Kidney glomerular epithelial cell (primary cell): Measurements from ENCODE around the gene TRAF2.
A peak's percentile ranks its signal among the peaks of the same experiment; 100 is the strongest.
"Not testable (repeated sequence)": the region's sequence is repeated elsewhere in the genome, so short reads cannot be mapped to it uniquely, and the experiment has no call there.

Experiments used
- DNase-seq: peaks from one replicate; lab custom pipeline; 2025; lab: John Stamatoyannopoulos, UW

TRAF2 gene

DNA sequence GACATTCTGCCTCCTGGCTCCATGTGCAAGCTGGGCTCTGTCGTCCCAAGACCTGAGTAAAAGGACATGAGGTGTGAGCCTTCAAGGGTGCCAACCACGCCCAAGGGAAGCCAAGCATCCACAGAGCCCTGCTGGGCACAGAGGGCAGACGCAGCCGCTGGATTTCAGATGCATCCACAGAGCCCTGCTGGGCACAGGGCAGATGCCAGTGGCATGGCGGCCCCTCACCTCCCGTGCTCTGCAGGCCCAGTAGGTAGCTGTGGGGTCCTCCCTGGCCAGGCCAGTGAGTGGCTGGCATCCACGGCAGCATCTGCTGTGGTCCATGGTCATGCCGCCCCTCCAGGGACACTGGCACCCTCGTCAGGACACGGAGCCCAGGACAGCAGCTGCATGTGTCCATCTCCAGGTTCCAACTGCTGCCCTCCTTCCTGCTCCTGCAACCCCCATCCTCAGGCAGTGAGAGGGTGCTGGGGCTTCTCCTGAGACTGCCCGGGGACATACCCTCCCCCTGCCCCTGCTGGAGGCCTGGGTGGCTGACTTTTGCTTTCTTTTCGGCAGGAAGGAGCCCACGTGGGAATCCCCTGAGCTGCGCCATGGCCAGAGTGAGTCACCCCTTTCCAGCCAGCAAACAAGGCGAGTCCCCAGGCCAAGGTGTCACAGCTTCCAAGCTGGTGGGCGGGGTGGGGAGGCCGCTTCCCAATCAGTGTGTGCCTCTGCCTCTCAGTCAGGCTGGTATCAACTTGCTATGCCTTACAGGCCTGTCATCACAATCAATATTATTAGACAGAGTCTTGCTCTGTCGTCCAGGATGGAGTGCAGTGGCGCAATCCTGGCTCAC lies 4.0 kb upstream of the TRAF2 start:
- peak; percentile 72 for DNase-seq

DNA sequence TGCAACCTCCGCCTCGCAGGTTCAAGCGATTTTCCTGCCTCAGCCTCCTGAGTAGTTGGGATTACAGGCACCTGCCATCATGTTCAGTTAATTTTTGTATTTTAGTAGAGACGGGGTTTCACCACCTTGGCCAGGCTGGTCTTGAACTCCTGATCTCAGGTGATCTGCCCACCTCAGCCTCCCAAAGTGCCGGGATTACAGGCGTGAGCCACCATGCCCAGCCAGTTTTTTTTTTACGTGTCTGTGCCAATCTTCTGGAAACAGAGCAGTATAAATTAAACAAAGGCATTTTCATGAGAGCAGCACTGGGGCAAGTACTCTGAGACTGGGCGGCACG lies 3.4 kb upstream of the TRAF2 start:
- not testable (repeated sequence) for DNase-seq

DNA sequence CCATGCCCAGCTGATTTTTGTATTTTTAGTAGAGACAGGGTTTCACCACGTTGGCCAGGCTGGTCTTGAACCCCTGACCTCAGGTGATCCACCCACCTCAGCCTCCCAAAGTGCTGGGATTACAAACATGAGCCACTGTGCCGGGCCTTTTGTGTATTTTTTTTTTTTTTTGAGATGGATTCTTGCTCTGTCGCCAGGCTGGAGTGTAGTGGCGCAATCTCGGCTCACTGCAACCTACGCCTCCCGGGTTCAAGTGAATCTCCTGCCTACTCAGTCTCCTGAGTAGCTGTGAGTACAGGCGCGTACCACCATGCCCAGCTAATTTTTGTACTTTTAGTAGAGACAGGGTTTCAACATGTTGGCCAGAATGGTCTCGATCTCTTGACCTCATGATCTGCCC lies 2.6 kb upstream of the TRAF2 start:
- DNase-seq: not testable (repeated sequence)

DNA sequence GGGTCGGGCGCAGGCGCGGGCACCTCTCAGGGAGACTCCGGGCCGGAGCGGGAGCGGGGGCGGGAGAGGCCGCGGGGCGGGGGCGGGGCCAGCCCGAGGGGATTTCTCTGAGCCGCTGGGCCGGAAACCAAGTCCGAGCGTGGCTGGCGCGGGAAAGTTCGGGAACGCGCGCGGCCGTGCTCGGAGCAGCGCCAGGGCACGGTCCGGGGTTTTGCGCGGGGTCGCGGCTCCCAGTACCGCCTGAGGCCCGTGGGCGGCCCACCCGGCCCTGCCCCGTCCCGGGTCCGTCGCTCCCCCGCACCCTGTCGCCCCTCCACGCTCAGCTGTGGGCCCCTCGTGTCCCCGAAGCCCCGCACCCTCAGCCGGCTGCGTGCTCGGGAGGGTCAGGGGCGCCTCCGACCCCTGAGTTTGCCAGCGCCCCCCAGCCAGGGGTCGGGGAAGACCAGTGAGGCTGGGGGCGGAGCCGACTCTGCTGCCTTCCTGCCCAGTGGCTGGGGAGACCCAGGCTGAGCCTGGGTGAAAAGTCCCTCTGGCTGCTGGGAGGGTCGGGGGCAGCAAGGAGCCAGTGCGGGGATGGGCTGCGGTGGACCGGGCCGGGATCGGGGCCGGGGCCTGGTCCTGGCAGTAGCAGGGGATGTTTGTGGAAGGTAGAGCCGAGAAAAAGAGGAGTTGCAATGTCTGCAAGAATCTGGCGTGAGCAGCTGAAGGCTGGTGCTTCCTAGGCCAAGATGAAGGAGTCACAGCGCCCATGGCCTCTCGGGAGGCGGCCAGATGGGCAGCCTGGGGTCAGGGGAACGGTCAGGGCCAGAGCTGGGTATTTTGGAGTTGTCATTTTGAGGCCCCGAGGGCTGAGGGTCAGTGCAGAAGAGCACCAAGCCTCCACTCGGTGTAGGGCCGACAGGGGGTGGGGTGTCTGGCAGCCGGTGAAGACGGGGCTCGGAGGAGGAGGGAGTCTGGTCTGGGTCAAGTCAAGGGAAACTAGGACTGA lies 588 bp downstream of the TRAF2 start:
- no peak for DNase-seq

DNA sequence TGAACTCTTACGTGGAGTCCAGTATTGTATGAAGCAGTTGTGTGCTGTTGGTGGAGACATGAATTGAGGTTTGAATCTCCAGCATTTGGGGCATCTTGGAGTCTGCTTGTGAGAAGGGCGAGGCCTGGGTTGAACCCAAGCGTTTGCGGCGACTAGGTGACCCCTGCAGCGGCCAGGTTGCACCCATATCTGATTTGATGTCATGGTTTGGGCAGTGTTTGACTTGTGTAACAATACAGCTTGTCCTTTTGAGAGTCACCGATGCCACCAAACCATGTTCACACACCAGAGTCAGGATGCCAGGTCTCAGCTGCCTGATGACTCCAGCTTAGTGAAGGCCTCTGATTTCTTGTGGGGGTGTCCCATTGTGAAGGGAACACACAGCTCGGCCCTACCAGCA lies 2.1 kb downstream of the TRAF2 start:
- DNase-seq: no peak

DNA sequence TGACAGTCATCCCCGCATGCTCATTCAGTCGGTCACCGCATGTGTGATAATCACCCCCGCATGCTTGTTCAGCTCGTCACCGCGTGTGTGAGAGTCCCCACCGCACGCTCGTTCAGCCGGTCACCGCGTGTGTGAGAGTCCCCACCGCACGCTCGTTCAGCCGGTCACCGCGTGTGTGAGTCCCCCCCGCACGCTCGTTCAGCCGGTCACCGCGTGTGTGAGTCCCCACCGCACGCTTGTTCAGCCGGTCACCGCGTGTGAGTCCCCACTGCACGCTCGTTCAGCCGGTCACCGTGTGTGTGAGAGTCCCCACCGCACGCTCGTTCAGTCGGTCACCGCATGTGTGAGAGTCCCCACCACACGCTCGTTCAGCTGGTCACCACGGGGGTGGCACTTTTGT lies 3.5 kb downstream of the TRAF2 start:
- DNase-seq: no peak

DNA sequence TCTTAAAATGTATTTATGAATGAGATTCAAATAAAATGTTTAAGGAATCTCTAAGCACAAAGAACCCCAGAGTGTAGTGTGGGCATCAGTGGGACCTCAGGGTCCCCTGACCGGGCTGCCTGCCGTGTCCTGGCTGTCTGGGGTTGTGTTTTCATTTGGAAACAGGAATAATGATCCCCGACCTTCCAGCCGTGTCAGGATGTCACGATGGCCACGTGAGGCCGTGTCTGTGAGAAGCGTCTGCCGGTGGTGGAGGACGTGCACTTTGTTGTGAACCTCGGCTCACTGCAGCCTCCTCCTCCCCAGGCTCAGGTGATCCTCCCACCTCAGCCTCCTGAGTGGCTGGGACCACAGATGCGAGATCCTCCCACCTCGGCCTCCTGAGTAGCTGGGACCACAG lies 4.3 kb downstream of the TRAF2 start:
- DNase-seq: no peak

DNA sequence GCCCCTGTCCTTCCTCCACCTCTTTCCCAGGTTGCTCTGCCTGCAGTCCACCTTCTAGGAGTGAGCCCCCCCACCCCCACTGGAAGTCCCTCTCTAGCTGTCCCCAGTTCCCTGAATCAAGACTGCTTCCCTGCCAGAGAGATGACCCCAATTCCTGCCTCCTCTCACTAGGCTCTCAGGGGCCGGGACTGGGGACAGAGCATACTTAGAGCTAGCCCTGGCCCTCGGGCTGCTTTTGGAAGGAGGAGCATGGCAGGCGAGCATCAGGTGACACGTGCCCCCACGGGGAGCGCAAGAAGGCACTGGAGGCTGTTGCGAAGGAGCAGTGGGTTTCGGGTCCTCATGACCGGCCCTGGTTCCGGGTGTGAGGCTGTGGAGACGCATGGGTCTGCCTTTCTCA lies 9.7 kb downstream of the TRAF2 start:
- DNase-seq: no peak

DNA sequence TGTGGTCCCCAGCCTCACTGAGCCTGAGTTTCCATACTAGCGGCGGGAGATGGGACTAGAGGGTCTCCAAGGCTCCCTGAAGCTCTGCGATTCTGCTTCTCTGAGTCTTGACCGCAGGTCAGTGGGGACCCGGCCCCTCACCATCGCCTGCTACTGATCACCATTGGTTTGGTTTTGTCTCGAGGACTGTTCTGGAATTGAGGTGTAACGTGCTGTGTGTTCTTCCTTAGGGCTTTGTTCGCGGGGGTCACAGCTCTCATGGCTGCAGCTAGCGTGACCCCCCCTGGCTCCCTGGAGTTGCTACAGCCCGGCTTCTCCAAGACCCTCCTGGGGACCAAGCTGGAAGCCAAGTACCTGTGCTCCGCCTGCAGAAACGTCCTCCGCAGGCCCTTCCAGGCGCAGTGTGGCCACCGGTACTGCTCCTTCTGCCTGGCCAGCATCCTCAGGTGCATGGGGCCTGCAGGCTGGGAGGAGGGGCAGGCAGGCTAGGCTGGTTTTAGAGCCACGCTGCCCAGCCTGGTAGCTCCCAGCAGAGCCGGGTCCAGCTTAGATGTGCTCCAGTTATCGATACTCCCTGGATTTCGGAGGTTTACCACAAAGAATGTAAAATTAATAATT lies 12.3 kb downstream of the TRAF2 start:
- no peak for DNase-seq

DNA sequence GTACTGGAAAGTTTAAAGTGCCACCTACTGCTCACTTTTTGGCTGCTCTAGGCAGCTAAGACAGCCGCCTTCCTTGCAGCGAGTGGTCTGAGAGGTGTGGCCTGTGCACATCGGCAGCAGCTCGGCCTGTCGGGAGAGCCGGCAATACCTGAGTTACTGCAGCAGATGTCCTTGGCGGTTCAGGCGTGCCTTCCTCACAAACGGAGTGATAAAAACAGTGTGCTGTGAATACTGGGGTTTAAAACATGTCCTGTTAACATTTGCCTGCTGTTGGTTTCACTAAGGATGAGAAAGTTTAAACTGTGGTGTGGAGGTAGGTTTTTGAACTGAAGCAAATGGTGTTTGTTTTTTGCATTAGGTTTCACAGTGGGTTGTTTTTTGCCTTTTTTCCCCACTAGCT lies 12.9 kb downstream of the TRAF2 start:
- DNase-seq: no peak

DNA sequence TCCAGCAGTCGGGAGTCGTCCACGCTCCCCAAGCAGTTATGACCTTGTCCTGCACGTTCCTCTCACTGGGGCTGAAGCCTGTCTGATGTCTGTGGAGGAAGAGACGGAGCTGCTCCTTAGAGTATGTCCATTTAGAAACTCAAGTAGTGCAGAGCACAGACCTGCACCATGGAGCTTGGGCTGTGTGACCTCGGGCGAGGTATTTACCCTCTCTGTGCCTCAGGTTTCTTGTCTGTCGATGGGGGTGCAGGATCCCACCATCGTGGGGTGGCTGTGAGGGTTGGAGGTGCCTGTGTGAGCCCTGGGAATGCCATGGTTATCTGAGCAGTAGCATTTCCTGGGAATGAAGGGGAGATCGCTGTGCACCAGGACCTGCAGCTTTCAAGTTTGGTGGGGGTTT lies 14.2 kb downstream of the TRAF2 start:
- DNase-seq: no peak

DNA sequence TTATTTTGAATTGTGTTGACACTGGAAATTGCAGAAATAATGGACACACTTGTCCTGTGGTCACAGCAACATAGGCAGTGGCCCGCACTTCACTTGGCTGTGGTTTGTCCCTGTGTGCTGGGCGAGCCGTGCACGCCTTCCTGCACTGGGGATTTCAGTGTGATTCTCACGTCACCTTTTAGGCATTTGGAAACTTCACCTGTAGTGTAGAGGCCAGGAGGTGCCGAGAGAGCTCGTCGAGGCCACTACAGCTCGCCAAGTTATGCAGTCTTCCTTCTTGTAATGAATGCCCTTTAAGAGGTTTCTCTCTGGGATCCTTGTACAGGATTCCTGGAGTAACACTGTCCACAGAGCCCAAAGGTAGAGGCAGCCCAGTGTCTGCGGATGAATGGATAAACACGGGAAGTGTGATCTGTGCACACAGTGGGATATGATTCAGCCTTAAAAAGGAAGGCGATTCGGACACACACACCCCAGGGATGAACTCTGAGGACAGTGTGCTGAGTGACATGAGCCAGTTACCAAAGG lies 14.7 kb downstream of the TRAF2 start:
- DNase-seq: peak; percentile 75

DNA sequence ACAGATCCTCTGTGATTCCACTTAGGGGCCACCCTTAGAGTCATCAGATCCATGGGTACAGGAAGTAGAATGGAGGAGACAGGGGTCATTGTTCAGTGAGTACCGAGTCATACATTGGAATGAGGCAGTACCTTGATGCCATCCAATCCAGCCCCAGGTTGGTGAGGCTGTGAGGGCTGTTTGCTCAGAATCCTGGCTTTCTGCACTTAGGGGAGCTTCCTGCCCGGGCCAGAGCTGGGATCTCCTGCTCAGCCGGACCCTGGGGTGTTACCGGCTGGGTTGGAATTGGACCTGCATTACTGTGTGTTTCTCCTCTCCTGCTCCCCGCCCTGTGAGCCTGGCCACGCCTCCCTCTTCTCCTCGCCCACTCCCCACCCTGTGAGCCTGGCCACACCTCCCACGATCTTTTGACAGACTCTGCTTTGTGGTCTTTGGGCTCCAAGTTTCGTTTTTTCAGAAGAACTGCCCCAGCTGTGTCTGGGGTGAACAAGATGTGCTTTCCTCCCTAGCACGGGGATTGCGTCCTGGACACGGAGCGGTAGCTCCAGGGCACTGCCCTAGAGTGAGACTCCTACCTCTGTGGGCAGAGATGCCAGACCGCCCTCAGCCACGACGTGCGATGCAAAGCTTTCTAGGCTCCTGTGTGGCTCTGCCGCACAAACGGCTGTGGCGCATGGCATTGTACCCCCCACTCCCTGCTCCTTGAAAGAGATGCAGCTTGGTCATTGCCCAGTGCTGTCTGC lies 15.4 kb downstream of the TRAF2 start:
- DNase-seq: peak; percentile 82

DNA sequence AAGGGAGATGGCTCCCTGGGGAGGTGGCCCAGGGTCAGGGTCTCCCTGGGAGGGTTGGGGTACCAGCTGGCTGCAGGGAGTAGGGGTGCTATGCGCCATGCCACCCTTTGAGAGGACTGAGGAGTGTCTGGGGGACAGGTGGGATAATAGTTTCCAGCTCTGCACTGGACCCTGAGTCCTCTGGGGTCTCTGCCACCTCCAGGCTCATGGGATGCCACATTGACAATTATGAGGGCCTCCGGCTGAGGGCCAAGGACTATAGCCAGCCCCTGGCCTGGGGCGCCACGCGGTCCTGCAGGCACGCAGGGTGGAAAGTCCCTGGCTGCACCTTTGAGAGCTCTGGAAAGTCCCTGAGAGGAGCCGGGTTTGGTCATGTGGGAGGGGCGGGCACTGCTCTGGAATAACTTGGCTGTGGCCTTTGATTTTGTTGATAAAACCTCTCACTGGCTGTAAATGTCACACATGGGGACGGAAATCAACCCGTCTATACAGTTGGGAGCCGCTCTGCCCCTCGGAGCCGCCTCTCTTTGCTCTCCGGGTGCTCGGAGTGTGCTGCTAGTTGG lies 16.0 kb downstream of the TRAF2 start:
- DNase-seq: peak; percentile 86

DNA sequence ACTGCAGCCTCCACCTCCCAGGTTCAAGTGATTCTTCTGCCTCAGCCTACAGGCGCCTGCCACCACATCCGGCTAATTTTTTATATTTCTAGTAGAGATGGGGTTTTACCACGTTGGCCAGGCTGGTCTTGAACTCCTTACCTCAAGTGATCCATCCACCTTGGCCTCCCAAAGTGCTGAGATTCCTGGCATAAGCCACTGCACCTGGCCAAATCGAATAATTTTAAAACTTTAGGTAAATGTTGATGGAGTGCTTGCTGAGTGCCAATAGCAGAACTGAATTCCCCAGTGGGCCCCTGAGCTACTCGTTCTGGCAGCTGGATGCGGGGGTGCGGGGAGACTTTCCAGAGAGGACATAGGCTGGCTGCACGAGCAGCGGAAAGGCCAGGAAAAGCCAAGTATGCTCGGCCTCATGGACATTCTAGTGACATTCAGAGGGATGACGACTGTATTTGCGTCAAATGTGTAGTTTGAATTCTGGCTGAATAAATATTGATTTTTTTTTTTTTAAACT lies 16.8 kb downstream of the TRAF2 start:
- no peak for DNase-seq

DNA sequence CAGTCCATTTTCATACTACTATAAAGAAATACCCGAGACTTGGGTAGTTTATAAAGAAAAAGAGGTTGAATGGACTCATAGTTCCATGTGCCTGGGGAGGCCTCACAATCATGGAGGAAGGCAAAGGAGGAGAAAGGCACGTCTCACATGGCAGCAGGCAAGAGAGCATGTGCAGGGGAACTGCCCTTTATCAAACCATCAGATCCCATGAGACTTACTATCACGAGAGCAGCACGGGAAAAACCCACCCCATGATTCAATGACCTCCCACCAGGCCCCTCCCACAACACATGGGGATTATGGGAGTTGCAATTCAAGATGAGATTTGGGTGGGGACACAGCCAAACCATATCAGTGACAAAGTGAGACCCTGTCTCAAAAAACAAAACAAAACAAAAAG lies 19.9 kb downstream of the TRAF2 start:
- DNase-seq: no peak

DNA sequence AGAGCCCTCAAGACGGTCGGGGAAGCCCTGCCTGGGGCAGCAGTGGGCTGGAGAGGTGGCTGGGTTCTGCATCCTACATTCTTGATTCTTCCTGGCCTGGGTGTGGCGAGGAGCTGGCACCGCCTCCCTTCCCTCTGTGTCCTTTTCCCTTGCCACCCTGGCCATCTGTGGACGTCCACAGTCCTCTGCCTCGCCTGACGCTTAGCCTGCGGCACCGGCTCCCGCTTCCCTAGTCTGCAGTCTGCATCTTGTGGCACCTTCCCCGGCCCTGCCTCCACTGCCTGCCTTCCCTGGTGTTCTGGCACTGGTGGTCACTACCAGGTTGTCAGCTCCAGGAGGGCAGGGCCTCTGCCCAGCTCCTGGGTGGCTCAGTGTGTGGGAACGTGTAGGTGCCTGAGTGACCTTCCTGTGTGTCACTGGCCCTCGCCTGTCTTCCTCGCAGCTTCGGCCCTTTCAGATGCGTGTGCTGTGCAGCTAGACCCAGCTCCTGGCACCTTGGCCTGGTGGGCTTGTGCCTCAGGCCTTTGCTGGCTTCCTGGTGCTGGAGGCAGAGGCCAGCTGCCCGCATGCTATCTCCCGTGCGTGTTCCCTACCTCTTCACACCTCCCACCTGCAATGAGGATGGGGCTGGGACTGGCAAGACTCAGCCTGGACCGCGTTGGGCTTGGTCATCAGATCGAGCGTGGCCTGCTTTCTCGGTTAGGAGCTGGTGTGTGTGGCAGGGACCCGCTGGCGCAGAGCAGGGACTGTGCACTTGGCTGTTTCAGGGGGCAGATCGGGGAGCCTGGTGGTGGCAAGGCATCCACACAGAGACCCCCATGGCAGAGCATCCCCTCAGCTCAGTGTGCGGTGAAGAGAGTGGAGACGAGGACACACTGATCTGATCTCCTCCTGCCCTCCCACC lies 20.9 kb downstream of the TRAF2 start:
- no peak for DNase-seq

DNA sequence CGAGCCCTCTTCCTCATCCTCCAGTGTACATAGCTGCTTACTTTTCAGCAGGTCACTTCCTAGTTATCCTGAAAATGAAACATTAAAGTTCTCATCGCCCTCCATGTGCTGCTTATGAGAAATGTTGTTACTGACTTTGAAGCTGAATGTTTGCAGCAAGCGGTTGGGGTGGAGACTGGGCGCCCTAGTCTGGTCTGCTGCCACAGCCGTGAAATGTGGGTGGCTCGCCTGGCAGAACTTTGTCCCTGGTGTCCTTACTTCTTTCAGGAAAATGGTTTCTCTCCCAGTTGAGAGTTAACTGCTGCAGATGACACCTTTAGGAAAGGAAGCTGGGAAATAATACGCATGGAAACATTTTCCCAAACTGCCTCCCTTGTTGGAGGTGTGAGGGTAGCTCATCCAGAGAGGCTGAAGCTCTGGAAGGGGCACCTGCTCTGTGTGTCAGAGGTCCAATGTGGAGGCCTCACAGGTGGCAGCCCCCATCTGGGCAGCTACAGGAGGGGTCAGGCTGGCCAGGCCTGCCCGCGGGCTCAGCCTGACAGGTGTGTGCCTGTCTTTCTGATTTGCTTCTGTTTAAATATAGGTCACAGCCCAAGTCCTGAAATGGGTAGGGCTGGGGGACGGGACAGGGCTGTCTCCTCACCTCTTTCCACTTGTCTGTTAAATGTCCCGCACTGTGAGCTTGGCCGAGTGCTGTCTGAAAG lies 24.0 kb downstream of the TRAF2 start:
- no peak for DNase-seq

DNA sequence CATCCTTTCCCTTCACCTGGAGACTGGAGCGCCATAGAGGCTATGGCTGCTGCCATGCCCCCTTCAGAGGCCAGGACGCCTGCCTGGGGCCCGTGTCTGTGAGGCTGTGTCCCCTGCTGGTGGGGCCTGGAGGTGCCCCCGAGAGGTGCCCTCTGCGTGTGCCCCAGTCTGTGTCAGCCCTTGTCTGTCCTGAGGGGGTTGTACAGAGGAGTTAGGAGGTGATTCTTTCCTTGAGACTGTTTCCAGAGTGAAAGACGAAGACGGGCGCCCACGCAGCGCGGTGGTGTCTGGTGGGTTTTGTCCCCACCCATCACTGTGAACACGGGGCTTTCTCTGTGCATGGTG lies 24.6 kb downstream of the TRAF2 start:
- DNase-seq: no peak
